ENCODE results near the gene PPP1R14C. TPM values are rescaled to one million over a fixed set of nuclear protein-coding genes. Genes with fewer than 3 reads are reported as not detected.

Gene PPP1R14C
- total and polyA plus RNA-seq, 2 of the 13 experiments (the other 11 are each of a cell fraction or from before 2014, with no cell fraction given) = not detected

DNA sequence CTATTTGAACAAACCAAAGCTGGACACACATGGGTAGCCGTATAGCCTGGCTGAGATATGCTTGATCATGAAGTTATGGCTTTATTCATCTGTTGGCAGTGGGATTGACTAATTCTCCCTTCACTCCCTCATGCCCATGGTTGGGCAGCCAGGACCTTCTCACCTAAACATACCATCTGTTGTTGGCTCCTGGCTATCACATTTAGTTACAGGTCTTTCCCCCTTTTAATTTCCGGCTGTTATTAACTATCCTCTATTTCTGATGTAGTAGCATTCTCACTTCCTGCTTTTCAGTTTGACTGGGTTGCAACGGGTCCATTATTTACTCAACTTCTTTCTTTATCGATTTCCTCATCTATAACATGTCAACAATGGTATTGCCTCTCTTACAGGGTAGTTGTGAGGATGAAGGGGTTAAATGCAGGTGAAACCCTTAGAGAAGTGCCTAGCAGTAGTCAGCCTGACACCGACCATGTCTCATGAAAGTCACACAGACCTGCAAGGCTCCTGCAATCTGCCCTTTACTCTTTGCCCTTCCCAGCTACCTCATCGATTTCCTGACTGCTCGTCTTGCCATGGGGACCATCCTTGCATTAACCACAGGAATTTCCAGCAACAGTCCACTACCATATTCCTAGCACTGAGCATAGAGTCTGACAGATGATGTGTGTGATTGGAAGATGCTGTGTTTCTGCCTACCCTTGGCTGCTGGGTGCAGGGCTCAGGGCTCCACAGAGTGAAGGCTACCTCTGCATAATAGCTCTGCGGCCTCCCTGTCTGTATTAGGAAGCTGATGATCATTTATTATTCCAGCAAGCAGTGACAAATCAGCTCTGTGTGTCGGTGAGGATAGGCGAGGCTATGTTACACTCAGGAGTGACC is 42.2 kb downstream of the PPP1R14C start (continued):
- TF ChIP-seq, protein P1, sequence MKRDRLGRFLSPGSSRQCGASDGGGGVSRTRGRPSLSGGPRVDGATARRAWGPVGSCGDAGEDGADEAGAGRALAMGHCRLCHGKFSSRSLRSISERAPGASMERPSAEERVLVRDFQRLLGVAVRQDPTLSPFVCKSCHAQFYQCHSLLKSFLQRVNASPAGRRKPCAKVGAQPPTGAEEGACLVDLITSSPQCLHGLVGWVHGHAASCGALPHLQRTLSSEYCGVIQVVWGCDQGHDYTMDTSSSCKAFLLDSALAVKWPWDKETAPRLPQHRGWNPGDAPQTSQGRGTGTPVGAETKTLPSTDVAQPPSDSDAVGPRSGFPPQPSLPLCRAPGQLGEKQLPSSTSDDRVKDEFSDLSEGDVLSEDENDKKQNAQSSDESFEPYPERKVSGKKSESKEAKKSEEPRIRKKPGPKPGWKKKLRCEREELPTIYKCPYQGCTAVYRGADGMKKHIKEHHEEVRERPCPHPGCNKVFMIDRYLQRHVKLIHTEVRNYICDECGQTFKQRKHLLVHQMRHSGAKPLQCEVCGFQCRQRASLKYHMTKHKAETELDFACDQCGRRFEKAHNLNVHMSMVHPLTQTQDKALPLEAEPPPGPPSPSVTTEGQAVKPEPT (CRISPR knock-in tag; IDR thresholded peaks at IDR 0.05; ENCODE audit: low read depth) = no peak
- no peak for TF ChIP-seq ARNTL (CRISPR knock-in tag; IDR thresholded peaks at IDR 0.05)
- TF ChIP-seq, protein P2, sequence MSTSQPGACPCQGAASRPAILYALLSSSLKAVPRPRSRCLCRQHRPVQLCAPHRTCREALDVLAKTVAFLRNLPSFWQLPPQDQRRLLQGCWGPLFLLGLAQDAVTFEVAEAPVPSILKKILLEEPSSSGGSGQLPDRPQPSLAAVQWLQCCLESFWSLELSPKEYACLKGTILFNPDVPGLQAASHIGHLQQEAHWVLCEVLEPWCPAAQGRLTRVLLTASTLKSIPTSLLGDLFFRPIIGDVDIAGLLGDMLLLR (CRISPR knock-in tag; IDR thresholded peaks at IDR 0.05) = no peak
- TF ChIP-seq ZNF556 (CRISPR knock-in tag; IDR thresholded peaks at IDR 0.05; ENCODE audit: borderline replicate concordance) = no peak
- TF ChIP-seq ONECUT2 (CRISPR knock-in tag; IDR thresholded peaks at IDR 0.05) = 0 out of 2 replicates have a peak, but pooled peaks have one; percentile 44
- TF ChIP-seq ATAD3A (CRISPR knock-in tag; IDR thresholded peaks at IDR 0.05) = no peak
- TF ChIP-seq, protein P3, sequence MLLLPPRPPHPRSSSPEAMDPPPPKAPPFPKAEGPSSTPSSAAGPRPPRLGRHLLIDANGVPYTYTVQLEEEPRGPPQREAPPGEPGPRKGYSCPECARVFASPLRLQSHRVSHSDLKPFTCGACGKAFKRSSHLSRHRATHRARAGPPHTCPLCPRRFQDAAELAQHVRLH (CRISPR knock-in tag; IDR thresholded peaks at IDR 0.05; ENCODE audit: borderline replicate concordance, low read depth) = no peak

- FAIRE-seq (no peak), ATAC-seq (no peak; the same call in 2 of the 3 replicates), DNase-seq (ENCODE audit: low spot score) (no peak)
- ChIA-PET CTCF (ENCODE audit: low intra/inter-chr PET ratio, low total read pairs) (no interaction called here), POLR2A (no interaction called here)
- intact Hi-C loops (cut with micrococcal nuclease; ENCODE audit: unreplicated experiment) = no loop called here
- Histone ChIP-seq H3K4me3 (replicated peaks in 1 of 3; ENCODE audit: insufficient read depth in 1 of 3, low read depth in 2 of 3, low read length in 3 of 3) (no peak overlapping the region), H3K36me3 (replicated peaks in 1 of 2; ENCODE audit: control insufficient read depth in 1 of 2, insufficient read depth in 2 of 2, low read length in 2 of 2) (no peaks in the 10 kb centered on the region), H3K4me2 (ENCODE audit: low read depth, low read length) (no peak overlapping the region), H3K27me3 (ENCODE audit: control insufficient read depth in 1 of 2, insufficient read depth in 2 of 2, low read length in 2 of 2) (peaks cover 0 to 2% of the 10 kb centered on the region in 2 experiments; a peak in 1 of 5 replicates), H3K27ac (ENCODE audit: extremely low read length, insufficient read depth, low read length) (no peak overlapping the region), H3K4me1 (ENCODE audit: insufficient read depth, low read length) (no peaks in the 10 kb centered on the region), H3K9me3 (ENCODE audit: low read length) (no peaks in the 10 kb centered on the region), H2AFZ (ENCODE audit: low read length) (no peak overlapping the region), H3K9ac (ENCODE audit: insufficient read depth, low read depth, low read length) (no peak overlapping the region), H4K20me1 (ENCODE audit: insufficient read depth, low read length) (no peaks in the 10 kb centered on the region), H3K79me2 (ENCODE audit: insufficient read depth, low read length) (no peaks in the 10 kb centered on the region)
- in situ Hi-C loops (cut with HindIII; ENCODE audit: extremely low pct_ligation_motif_present, low pct_unique_long_range_greater_than_20kb) = no loop called here
- no TSS peak for BruUV-seq (replicated peaks)
- 61% methylated on average over 7 of the region's 8 CpGs for WGBS (ENCODE audit: low lambda C conversion rate)
- TF ChIP-seq, protein P4, sequence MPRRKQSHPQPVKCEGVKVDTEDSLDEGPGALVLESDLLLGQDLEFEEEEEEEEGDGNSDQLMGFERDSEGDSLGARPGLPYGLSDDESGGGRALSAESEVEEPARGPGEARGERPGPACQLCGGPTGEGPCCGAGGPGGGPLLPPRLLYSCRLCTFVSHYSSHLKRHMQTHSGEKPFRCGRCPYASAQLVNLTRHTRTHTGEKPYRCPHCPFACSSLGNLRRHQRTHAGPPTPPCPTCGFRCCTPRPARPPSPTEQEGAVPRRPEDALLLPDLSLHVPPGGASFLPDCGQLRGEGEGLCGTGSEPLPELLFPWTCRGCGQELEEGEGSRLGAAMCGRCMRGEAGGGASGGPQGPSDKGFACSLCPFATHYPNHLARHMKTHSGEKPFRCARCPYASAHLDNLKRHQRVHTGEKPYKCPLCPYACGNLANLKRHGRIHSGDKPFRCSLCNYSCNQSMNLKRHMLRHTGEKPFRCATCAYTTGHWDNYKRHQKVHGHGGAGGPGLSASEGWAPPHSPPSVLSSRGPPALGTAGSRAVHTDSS (CRISPR knock-in tag; conservative IDR thresholded peaks at IDR 0.05) = no peak
- TF ChIP-seq TOE1 (CRISPR knock-in tag; IDR thresholded peaks at IDR 0.05) (no peak), RAD51 (IDR thresholded peaks at IDR 0.05; ENCODE audit: borderline replicate concordance) (no peak), ZNF777 (CRISPR knock-in tag; IDR thresholded peaks at IDR 0.05) (no peak), KLF11 (CRISPR knock-in tag; IDR thresholded peaks at IDR 0.05) (no peak), ETV6 (CRISPR knock-in tag; conservative IDR thresholded peaks at IDR 0.05) (no peak), MIXL1 (CRISPR knock-in tag; IDR thresholded peaks at IDR 0.05) (no peak), IRX3 (CRISPR knock-in tag; IDR thresholded peaks at IDR 0.05; ENCODE audit: borderline replicate concordance, low read depth) (no peak), ZNF136 (CRISPR knock-in tag; IDR thresholded peaks at IDR 0.05; ENCODE audit: low read depth) (no peak)
- TF ChIP-seq, protein P5, sequence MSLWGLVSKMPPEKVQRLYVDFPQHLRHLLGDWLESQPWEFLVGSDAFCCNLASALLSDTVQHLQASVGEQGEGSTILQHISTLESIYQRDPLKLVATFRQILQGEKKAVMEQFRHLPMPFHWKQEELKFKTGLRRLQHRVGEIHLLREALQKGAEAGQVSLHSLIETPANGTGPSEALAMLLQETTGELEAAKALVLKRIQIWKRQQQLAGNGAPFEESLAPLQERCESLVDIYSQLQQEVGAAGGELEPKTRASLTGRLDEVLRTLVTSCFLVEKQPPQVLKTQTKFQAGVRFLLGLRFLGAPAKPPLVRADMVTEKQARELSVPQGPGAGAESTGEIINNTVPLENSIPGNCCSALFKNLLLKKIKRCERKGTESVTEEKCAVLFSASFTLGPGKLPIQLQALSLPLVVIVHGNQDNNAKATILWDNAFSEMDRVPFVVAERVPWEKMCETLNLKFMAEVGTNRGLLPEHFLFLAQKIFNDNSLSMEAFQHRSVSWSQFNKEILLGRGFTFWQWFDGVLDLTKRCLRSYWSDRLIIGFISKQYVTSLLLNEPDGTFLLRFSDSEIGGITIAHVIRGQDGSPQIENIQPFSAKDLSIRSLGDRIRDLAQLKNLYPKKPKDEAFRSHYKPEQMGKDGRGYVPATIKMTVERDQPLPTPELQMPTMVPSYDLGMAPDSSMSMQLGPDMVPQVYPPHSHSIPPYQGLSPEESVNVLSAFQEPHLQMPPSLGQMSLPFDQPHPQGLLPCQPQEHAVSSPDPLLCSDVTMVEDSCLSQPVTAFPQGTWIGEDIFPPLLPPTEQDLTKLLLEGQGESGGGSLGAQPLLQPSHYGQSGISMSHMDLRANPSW (CRISPR knock-in tag; IDR thresholded peaks at IDR 0.05; ENCODE audit: borderline replicate concordance) = no peak
Observed at GRCh38 chr6:150185732-150186117, 42.9 kb downstream of the PPP1R14C start.

Data from HepG2 (cell line).